Sigmoid colon (tissue), 4 donors: ENCODE measurements around the gene SPATA13.

Experiments
- CTCF ChIP-seq, 4 experiments: fragments of 450-650 bp in 3 of 4; fragments of 200-600 bp in 1 of 4; IDR thresholded peaks; one replicate each; pipeline ENCODE4 v1.5.1; 2016 to 2019; ENCODE audit warnings: antibody characterized with exemption in 4 of 4, mild to moderate bottlenecking in 3 of 4, moderate library complexity in 2 of 4
- EP300 ChIP-seq, 4 donors: sonication (generic); formaldehyde crosslinking; IDR thresholded peaks; one replicate each; pipeline ENCODE4 v1.6.1; 2017; ENCODE audit warnings: antibody characterized with exemption in 4 of 4
- POLR2A ChIP-seq, 2 donors: fragments of 450-650 bp; IDR thresholded peaks; one replicate each; pipeline ENCODE4 v1.6.1; 2016; ENCODE audit warnings: antibody characterized with exemption in 2 of 2, mild to moderate bottlenecking in 2 of 2, moderate library complexity in 2 of 2
- POLR2AphosphoS5 ChIP-seq, 4 donors: sonication (generic); formaldehyde crosslinking; IDR thresholded peaks; one replicate each; pipeline ENCODE4 v1.6.1; 2017; ENCODE audit warnings: antibody characterized with exemption in 4 of 4

GRCh38 chr13:24127116-24127631 is 33.3 kb upstream of the SPATA13 start:
- TF ChIP-seq CTCF (IDR thresholded peaks at IDR 0.05) (no peak), POLR2A (IDR thresholded peaks at IDR 0.05) (no peak), POLR2AphosphoS5 (IDR thresholded peaks at IDR 0.05) (no peak), EP300 (IDR thresholded peaks at IDR 0.05) (no peak)
